ENCODE results near the gene RGPD8.
"Not testable (repeated sequence)": the region's sequence is repeated elsewhere in the genome, so short reads cannot be mapped to it uniquely, and the experiment has no call there.

DNA sequence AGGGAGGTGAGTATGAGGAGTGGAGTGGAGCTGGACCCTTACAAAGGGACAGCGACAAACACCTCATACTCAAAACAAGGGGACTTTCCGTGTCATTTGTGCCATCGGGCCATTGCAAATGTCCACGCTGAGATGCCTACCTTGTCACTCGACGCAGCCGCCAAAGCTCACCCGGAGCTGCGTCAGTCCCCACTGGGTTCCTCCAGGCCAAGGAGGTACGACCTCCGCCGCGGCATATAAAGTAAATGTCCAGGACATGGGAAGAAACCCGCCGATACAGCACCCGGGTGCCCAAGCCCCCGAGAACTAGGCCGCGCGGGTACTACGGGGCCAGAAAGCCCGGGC is 1.1 kb downstream of the RGPD8 start:
- TF ChIP-seq POLR2AphosphoS5, POLR2A (IDR thresholded peaks at IDR 0.05): not testable (repeated sequence)
- TF ChIP-seq, protein P1, sequence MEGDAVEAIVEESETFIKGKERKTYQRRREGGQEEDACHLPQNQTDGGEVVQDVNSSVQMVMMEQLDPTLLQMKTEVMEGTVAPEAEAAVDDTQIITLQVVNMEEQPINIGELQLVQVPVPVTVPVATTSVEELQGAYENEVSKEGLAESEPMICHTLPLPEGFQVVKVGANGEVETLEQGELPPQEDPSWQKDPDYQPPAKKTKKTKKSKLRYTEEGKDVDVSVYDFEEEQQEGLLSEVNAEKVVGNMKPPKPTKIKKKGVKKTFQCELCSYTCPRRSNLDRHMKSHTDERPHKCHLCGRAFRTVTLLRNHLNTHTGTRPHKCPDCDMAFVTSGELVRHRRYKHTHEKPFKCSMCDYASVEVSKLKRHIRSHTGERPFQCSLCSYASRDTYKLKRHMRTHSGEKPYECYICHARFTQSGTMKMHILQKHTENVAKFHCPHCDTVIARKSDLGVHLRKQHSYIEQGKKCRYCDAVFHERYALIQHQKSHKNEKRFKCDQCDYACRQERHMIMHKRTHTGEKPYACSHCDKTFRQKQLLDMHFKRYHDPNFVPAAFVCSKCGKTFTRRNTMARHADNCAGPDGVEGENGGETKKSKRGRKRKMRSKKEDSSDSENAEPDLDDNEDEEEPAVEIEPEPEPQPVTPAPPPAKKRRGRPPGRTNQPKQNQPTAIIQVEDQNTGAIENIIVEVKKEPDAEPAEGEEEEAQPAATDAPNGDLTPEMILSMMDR (IDR thresholded peaks at IDR 0.05) = not testable (repeated sequence)

Data from gastroesophageal sphincter (tissue), 3 donors.